ENCODE measurements around the gene RAE1.

RAE1 gene

GRCh38 chr20:57401565-57401918 lies 50.5 kb downstream of the RAE1 start:
- FAIRE-seq, result no peak

DNA sequence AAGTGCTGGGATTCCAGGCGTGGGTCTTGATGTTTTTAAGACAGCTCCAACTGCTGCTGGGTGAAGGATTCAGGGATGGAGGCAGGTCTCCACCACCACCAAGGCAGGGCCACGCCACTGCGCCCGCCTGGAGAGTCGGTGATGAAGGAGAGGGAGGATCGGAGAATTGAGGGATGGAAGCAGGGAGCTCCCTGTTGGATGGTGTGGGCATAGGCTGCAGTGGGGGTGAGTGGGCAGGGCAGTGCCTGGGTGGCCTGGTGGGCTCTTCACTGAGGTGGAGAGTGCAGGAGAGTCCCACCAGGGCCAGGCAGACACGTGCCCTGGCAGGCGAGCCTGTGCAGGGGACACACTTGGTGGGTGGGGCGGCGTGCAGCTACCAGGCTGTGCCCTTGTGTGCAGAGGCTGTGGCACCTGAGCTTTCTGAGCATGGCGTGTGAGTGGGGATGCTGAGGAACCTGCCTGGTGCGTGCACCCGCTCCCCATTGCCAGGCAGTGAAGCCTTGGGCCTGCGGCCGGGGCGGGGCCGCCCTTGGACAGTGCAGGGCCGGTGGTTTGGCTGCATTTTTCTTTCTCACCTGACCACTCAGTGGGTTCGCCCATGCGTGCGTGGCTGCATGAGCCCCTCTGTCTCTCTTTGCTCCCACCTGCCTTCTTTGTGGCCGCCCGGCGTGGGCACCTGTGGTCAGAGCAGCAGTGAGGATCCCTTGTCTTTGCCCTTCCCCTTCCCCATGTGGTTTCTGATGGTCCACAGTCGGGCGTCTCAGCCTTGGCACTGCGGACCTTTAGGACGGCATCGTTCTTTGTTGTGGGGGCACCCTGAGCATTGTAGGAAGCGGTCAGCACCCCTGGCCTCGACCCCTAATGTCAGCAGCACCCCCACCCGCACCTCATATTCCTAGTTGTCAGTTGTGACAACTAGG lies 51.4 kb downstream of the RAE1 start:
- no peak for FAIRE-seq

GRCh38 chr20:57403216-57403615 lies 52.2 kb downstream of the RAE1 start:
- FAIRE-seq, result no peak

GRCh38 chr20:57404006-57404405 lies 53.0 kb downstream of the RAE1 start:
- FAIRE-seq, result no peak

- no peak for FAIRE-seq
These were observed 53.5 kb downstream of the RAE1 start for GRCh38 chr20:57404419-57405072.

DNA sequence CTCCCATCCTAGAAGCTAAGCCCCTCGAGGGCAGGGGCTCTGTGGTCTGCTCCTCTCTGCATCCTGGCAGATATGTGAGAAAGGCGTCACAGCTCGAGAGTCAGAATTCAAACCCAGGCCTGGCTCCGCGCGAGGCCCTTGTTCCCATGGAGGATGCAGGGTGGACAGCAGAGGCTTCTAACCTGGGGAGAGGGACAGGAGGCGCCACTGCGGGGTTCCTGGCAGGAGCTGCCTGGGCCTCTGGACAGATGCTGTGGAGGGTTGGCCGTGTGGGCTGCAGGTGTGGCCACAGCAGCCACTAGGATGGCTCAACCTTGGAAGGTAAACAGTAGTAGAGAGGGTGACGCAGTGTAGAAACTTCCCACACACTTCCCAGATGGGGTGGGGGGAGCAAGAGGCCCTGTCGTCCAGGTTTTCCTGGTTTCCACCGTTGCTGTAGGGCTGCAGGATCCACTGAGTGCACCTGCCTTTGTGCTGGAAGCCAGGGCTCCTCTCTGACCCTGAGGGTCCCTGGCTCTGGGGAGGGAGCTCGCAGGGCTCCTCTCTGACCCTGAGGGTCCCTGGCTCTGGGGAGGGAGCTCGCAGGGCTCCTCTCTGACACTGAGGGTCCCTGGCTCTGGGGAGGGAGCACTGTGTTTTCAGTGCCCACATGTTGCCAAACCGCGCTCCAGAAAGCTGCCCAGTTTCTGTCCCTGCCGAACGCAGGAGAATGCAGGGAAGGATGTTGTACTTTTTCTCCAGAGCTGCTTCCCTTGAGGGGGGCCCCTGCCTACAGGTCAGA lies 54.4 kb downstream of the RAE1 start:
- FAIRE-seq, result no peak

GRCh38 chr20:57407541-57407956 lies 56.5 kb downstream of the RAE1 start:
- FAIRE-seq, result no peak

GRCh38 chr20:57408131-57408530 lies 57.1 kb downstream of the RAE1 start:
- FAIRE-seq, result no peak

GRCh38 chr20:57408536-57409233 lies 57.6 kb downstream of the RAE1 start:
- no peak for FAIRE-seq

DNA sequence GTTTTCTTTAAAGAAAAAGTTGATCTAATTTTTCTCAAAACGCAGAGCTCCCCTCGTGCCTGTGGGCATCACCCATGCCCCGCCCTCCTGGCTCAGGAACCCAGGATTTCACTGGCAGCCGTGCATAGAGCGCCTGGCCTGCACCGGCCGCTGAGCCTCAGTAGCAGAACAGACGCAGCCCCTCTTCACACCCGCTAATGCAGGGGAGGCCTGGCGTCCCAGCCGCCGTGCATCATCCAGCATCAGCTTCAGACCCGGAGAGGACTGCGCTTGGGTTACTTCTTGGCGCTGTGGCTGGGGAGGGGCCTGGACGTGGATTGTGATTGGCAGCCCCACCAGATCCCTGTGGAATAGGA lies 58.2 kb downstream of the RAE1 start:
- FAIRE-seq, result no peak

- FAIRE-seq, result no peak
These were observed 58.8 kb downstream of the RAE1 start for GRCh38 chr20:57409672-57410397.

DNA sequence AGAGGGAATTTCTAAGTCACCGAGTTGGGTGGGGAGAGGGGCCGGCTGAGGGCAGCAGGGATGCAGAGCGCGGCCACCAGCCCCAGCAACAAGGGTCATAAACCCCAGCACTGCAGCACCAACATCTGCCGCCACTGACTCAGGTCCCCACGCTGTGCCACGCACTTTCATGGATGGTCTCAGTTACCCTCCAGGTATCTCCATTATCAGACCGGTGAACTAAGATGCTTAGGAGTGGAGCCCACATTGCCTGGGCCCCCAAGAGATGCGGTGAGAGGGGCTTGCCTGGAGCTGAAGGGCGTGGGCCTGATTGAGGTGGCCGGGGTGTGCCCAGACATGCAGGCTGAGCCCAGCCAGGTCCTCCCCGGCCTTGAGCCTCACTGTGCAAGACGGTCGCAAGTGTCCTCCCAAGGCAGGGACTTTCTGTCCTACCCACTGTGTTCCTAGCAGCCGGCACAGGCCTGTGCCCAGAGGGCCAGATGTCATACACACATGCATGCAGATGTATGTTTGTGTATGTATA lies 59.4 kb downstream of the RAE1 start:
- FAIRE-seq, result no peak

GRCh38 chr20:57410924-57411323 lies 59.9 kb downstream of the RAE1 start:
- FAIRE-seq, result no peak

GRCh38 chr20:57411406-57412283 lies 60.6 kb downstream of the RAE1 start:
- no peak for FAIRE-seq

- no peak for FAIRE-seq
These were observed 61.4 kb downstream of the RAE1 start for GRCh38 chr20:57412347-57413029.

GRCh38 chr20:57413986-57414385 lies 62.9 kb downstream of the RAE1 start:
- FAIRE-seq, result no peak

DNA sequence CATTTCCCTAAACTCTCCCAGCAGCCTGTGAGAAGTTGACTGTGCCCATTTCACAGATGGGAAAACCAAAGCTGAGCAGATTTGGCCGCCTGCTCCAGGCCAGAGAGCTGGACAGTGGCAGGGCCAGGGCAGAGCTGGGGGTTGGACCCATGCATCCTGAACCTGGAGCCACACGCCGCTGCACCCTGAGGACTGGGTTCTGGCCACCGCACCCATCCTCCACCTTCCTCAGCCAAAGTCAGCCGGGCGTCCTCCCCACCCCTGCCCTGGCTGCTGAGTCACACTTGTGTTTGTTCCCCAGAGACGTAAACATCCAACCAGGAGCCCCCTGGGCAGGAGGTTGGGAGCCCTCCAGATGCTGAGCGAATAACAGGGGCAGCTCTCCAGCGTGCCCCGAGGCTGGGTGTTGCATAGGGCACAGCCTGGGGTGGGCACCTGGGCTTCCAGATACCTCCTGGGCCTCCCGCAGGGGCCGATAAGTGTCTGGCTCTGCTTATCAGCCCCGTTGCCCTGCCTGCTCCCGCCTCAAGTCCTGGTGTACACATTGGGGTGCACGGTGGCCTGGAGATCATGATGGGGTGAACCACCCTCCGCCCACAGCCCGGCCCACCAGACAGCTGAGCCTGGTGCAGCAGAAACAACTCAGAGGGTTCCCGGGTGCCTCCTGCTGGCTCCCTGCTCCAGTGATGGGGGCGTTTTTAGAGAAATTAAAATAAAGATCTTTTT lies 64.0 kb downstream of the RAE1 start:
- FAIRE-seq, result no peak

- FAIRE-seq, result no peak
These were observed 64.7 kb downstream of the RAE1 start for GRCh38 chr20:57415771-57416170.

DNA sequence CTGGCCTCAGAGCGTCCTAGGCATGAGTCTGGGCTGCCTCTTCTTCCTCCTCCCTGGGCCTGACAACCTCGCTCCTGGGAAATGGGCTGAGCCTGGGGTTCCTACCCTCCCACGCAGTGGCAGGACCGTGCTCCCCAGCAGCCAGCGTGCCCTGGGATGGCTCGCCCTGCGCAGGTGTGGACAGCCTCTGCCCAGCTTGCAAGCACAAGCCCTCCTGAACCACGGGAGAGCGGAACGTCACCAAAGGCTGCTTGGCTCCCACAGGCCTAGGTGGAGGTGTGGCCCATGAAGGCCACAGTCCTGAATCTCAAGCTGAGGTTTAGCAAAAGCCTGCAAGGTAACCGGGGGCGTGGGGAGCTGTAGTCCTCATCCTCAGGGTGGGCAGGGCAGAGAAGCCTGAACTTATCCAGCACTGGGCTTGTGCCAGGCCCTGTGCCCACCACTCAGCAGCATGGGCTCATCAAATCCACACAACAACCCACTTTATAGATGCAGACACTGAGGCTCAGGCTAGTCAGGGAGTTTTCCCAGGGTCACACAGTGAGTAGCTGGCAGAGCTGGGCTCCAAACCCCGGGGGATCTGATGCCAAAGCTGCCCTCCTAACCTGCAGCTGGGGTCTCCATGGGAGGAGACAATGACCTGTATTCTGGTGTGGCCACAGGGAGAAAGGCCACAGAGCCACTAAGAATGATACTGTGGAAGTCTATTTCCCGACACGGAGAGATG lies 65.4 kb downstream of the RAE1 start:
- FAIRE-seq, result no peak

All from G401.6 (cell line).